H9 (cell line): ENCODE measurements around the gene FRAT1. TPM values are rescaled to one million over a fixed set of nuclear protein-coding genes. Genes with fewer than 3 reads are reported as not detected.
A peak's percentile ranks its signal among the peaks of the same experiment; 100 is the strongest.
"Not testable (repeated sequence)": the region's sequence is repeated elsewhere in the genome, so short reads cannot be mapped to it uniquely, and the experiment has no call there.

Source experiments
- DNase-seq: peaks from one replicate; pipeline ENCODE4 v3.0.0-alpha.2; 2017
- H2AFZ ChIP-seq: one replicate; pipeline ENCODE4 v1.6.1; 2013; ENCODE audit warnings: mild to moderate bottlenecking, low read length, control low read depth, moderate library complexity
- H2AK5ac ChIP-seq: 2 replicates; pipeline ENCODE4 v1.6.1; 2013; ENCODE audit warnings: low read length, control low read depth, mixed read lengths; ENCODE audit not compliant: insufficient read length
- H2BK120ac ChIP-seq: one replicate; pipeline ENCODE4 v1.6.1; 2013; ENCODE audit warnings: low read depth, mild to moderate bottlenecking, low read length, control low read depth, inconsistent platforms; ENCODE audit not compliant: poor library complexity, severe bottlenecking
- H2BK12ac ChIP-seq: 2 replicates; pipeline ENCODE4 v1.6.1; 2013; ENCODE audit warnings: low read length, control low read depth, mixed read lengths, low read depth; ENCODE audit not compliant: insufficient read length
- H2BK15ac ChIP-seq: 2 replicates; pipeline ENCODE4 v1.6.1; 2013; ENCODE audit warnings: low read depth, low read length, control low read depth
- H2BK20ac ChIP-seq: one replicate; pipeline ENCODE4 v1.6.1; 2013; ENCODE audit warnings: low read depth, mild to moderate bottlenecking, low read length, control low read depth, inconsistent platforms; ENCODE audit not compliant: poor library complexity, severe bottlenecking
- H2BK5ac ChIP-seq: 2 replicates; pipeline ENCODE4 v1.6.1; 2013; ENCODE audit warnings: low read length, control low read depth, mixed read lengths; ENCODE audit not compliant: insufficient read length
- H3K14ac ChIP-seq: 2 replicates; pipeline ENCODE4 v1.6.1; 2013; ENCODE audit warnings: low read length, control low read depth; ENCODE audit not compliant: insufficient read depth
- H3K18ac ChIP-seq: 2 replicates; pipeline ENCODE4 v1.6.1; 2013; ENCODE audit warnings: low read depth, mild to moderate bottlenecking, mixed read lengths, low read length, control low read depth; ENCODE audit not compliant: insufficient read length
- H3K23ac ChIP-seq: 2 replicates; pipeline ENCODE4 v1.6.1; 2013; ENCODE audit warnings: low read length, control low read depth, mixed read lengths, low read depth; ENCODE audit not compliant: insufficient read length
- H3K23me2 ChIP-seq: 2 replicates; pipeline ENCODE4 v1.6.1; 2013; ENCODE audit warnings: low read depth, mild to moderate bottlenecking, mixed read lengths, low read length, control low read depth; ENCODE audit not compliant: insufficient read length, poor library complexity, severe bottlenecking
- H3K27ac ChIP-seq: 2 replicates; pipeline ENCODE4 v1.5.1; 2013; ENCODE audit warnings: low read length, control low read depth, mixed read lengths, low read depth; ENCODE audit not compliant: insufficient read length
- H3K27me3 ChIP-seq: 2 replicates; pipeline ENCODE4 v1.6.1; 2013; ENCODE audit warnings: low read length, control low read depth, inconsistent platforms; ENCODE audit not compliant: insufficient read depth
- H3K4ac ChIP-seq: 2 replicates; pipeline ENCODE4 v1.6.1; 2013; ENCODE audit warnings: low read depth, mild to moderate bottlenecking, control low read depth, inconsistent platforms, low read length, moderate library complexity
- H3K4me1 ChIP-seq: 2 replicates; pipeline ENCODE4 v1.6.1; 2013; ENCODE audit warnings: low read length, control low read depth, inconsistent platforms; ENCODE audit not compliant: insufficient read depth
- H3K4me2 ChIP-seq: 2 replicates; pipeline ENCODE4 v1.6.1; 2013; ENCODE audit warnings: low read length, control low read depth, mixed read lengths; ENCODE audit not compliant: insufficient read length, insufficient read depth
- H3K56ac ChIP-seq: 2 replicates; pipeline ENCODE4 v1.6.1; 2013; ENCODE audit warnings: low read depth, mild to moderate bottlenecking, mixed read lengths, low read length, control low read depth; ENCODE audit not compliant: insufficient read length
- H3K79me1 ChIP-seq: 2 replicates; pipeline ENCODE4 v1.6.1; 2013; ENCODE audit warnings: low read depth, mild to moderate bottlenecking, moderate library complexity, low read length, control low read depth, inconsistent platforms; ENCODE audit not compliant: insufficient read depth, poor library complexity, severe bottlenecking
- H3K79me2 ChIP-seq: 2 replicates; pipeline ENCODE4 v1.6.1; 2013; ENCODE audit warnings: low read length, control low read depth, inconsistent platforms; ENCODE audit not compliant: insufficient read depth
- H3K9ac ChIP-seq: 2 replicates; pipeline ENCODE4 v1.6.1; 2013; ENCODE audit warnings: low read length, control low read depth, mixed read lengths; ENCODE audit not compliant: insufficient read length; ENCODE audit errors: extremely low read depth
- H3K9me3 ChIP-seq: one replicate; pipeline ENCODE4 v1.6.1; 2013; ENCODE audit warnings: low read depth, low read length, inconsistent platforms; ENCODE audit not compliant: control insufficient read depth
- H3T11ph ChIP-seq: one replicate; pipeline ENCODE4 v1.6.1; 2013; ENCODE audit warnings: mild to moderate bottlenecking, low read length, control low read depth, inconsistent platforms
- H4K20me1 ChIP-seq: one replicate; pipeline ENCODE4 v1.6.1; 2013; ENCODE audit not compliant: control insufficient read depth, insufficient read length, insufficient read depth
- H4K5ac ChIP-seq: 2 replicates; pipeline ENCODE4 v1.6.1; 2013; ENCODE audit warnings: low read depth, mild to moderate bottlenecking, mixed read lengths, low read length, control low read depth; ENCODE audit not compliant: insufficient read length
- H4K8ac ChIP-seq: replicated peaks from 2 replicates; pipeline ENCODE4 v1.6.1; 2013; ENCODE audit warnings: low read length, control low read depth, mixed read lengths, low read depth; ENCODE audit not compliant: insufficient read length
- H4K91ac ChIP-seq: 2 replicates; pipeline ENCODE4 v1.6.1; 2013; ENCODE audit warnings: low read depth, mild to moderate bottlenecking, moderate library complexity, mixed read lengths, low read length, control low read depth; ENCODE audit not compliant: insufficient read length
- H3K27ac Mint-ChIP-seq, 3 experiments: 2 replicates in 2 of 3; 3 replicates in 1 of 3; pipeline ENCODE4 v1.8.0; 2020 to 2021; ENCODE audit warnings: mixed read lengths in 3 of 3, mild to moderate bottlenecking in 1 of 3, moderate library complexity in 1 of 3
- H3K27me3 Mint-ChIP-seq: 2 replicates; pipeline ENCODE4 v1.8.0; 2021; ENCODE audit warnings: low read depth, mild to moderate bottlenecking, moderate library complexity, mixed read lengths
- H3K36me3 Mint-ChIP-seq, 3 experiments: 2 replicates in 2 of 3; 3 replicates in 1 of 3; pipeline ENCODE4 v1.8.0; 2020 to 2021; ENCODE audit warnings: low read depth in 3 of 3, mixed read lengths in 3 of 3; ENCODE audit not compliant: insufficient read depth in 1 of 3
- H3K4me1 Mint-ChIP-seq, 2 experiments: 2 replicates each; pipeline ENCODE4 v1.8.0; 2020; ENCODE audit warnings: mixed read lengths in 2 of 2
- H3K4me3 Mint-ChIP-seq, 2 experiments: 2 replicates in 1 of 2; 3 replicates in 1 of 2; pipeline ENCODE4 v1.8.0; 2020 to 2021; ENCODE audit warnings: mild to moderate bottlenecking in 2 of 2, mixed read lengths in 2 of 2, moderate library complexity in 1 of 2
- H3K9me3 Mint-ChIP-seq, 2 experiments: 2 replicates in 1 of 2; 3 replicates in 1 of 2; pipeline ENCODE4 v1.8.0; 2020; ENCODE audit warnings: mild to moderate bottlenecking in 2 of 2, mixed read lengths in 2 of 2, moderate library complexity in 1 of 2
- WGBS: extraction: QIAGEN DNeasy Blood & Tissue Kit; methylation state at CpG from one replicate; pipeline ENCODE4 v1.1.7; 2013; ENCODE audit warnings: missing lambda C conversion rate, low lambda C conversion rate, mixed read lengths; ENCODE audit not compliant: insufficient read length; ENCODE audit errors: extremely low coverage; 5-methylcytosine and 5-hydroxymethylcytosine counted together
- total RNA-seq: library from RNA; stranded (reverse); gene quantifications from 2 replicates; pipeline ENCODE4 v1.2.1, GENCODE V29; 2021

The FRAT1 gene
- total RNA-seq, 1 experiment from 2014 or later = 7.3 TPM

DNA sequence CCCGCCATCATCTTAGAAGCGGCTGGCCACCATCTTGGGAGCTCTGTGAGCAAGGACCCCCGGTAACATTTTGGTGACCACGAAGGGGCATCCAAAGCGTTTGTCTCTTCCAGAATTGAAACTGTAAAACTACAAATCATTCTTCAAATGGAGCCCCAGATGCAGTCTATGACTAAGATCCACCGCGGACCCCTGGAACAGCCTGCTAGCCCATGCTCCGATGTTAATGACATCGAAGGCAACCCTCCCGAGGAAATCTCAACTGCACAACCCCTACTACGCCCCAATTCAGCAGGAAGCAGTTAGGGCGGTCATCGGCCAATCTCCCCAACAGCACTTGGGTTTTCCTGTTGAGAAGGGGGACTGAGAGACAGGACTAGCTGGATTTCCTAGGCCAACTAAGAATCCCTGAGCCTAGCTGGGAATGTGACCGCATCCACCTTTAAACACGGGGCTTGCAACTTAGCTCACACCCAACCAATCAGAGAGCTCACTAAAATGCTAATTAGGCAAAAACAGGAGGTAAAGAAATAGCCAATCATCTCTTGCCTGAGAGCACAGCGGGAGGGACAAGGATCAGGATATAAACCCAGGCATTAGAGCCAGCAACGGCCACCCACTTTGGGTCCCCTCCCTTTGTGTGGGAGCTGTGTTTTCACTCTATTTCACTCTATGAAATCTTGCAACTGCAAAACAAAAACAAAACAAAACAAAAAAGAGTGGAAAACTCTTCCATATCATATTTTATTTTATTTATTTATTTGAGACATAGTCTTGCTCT is 28.3 kb upstream of the FRAT1 start:
- not testable (repeated sequence) for H3K4me2 ChIP-seq, H3K23me2 ChIP-seq, H2AFZ ChIP-seq, H4K5ac ChIP-seq, H2BK20ac ChIP-seq, H3K79me1 ChIP-seq, H3K23ac ChIP-seq, H3K27me3 Mint-ChIP-seq, H2BK5ac ChIP-seq, H3K79me2 ChIP-seq, DNase-seq, H3K27ac ChIP-seq, H3K27me3 ChIP-seq, H4K20me1 ChIP-seq, H4K91ac ChIP-seq, H3K14ac ChIP-seq, H3K56ac ChIP-seq, H3K4ac ChIP-seq, H2BK120ac ChIP-seq, H3K9me3 Mint-ChIP-seq, H2BK12ac ChIP-seq, H3K4me1 ChIP-seq, H2AK5ac ChIP-seq, H3T11ph ChIP-seq, H2BK15ac ChIP-seq, H4K8ac ChIP-seq, H3K9ac ChIP-seq, H3K18ac ChIP-seq, H3K9me3 ChIP-seq
- H3K4me3 Mint-ChIP-seq = peak overlapping the region; percentile 81 to 91
- peak overlapping the region in 1 of 3 experiments; percentile 86; a peak in 2 of 7 replicates for H3K27ac Mint-ChIP-seq
- peaks cover 9 to 34% (median 12%) of the 10 kb centered on the region in 3 experiments for H3K36me3 Mint-ChIP-seq
- H3K4me1 Mint-ChIP-seq = peaks cover 18 to 20% of the 10 kb centered on the region in 2 experiments
- WGBS = no CpG with 5 or more reads among the region's 17 CpGs
